Neural crest cell (in vitro differentiated cells): ENCODE results near the gene AKT3. TPM values are rescaled to one million over a fixed set of nuclear protein-coding genes. Genes with fewer than 3 reads are reported as not detected.
A peak's percentile ranks its signal among the peaks of the same experiment; 100 is the strongest.

Experiments
- DNase-seq: peaks from one replicate; pipeline ENCODE4 v3.0.0; 2021; ENCODE audit warnings: low read depth, mixed read lengths, low spot score
- H3K27ac Mint-ChIP-seq: one replicate; pipeline ENCODE4 v1.8.0; 2021; ENCODE audit warnings: mild to moderate bottlenecking, mixed read lengths; ENCODE audit not compliant: unreplicated experiment
- H3K27me3 Mint-ChIP-seq: 2 replicates; pipeline ENCODE4 v1.8.0; 2021; ENCODE audit warnings: low read depth, mild to moderate bottlenecking, mixed read lengths
- H3K36me3 Mint-ChIP-seq: 2 replicates; pipeline ENCODE4 v1.8.0; 2021; ENCODE audit warnings: low read depth, mild to moderate bottlenecking, mixed read lengths
- H3K4me1 Mint-ChIP-seq: 2 replicates; pipeline ENCODE4 v1.8.0; 2021; ENCODE audit warnings: mixed read lengths
- H3K4me3 Mint-ChIP-seq: one replicate; pipeline ENCODE4 v1.8.0; 2021; ENCODE audit warnings: mild to moderate bottlenecking, mixed read lengths
- H3K9me3 Mint-ChIP-seq: 2 replicates; pipeline ENCODE4 v1.8.0; 2021; ENCODE audit warnings: mixed read lengths
- total RNA-seq: library from RNA; stranded (reverse); gene quantifications from 2 replicates; pipeline ENCODE4 v1.2.1, GENCODE V29; 2021
- TF ChIP-seq, protein P1 (sequence below): fragments of 200-600 bp; sonication (generic); conservative IDR thresholded peaks from 2 replicates; pipeline ENCODE4 v1.5.0; 2021; ENCODE audit warnings: antibody characterized with exemption, mild to moderate bottlenecking

AKT3 gene
- total RNA-seq, 1 donor from 2014 or later = 38.2 TPM

DNA sequence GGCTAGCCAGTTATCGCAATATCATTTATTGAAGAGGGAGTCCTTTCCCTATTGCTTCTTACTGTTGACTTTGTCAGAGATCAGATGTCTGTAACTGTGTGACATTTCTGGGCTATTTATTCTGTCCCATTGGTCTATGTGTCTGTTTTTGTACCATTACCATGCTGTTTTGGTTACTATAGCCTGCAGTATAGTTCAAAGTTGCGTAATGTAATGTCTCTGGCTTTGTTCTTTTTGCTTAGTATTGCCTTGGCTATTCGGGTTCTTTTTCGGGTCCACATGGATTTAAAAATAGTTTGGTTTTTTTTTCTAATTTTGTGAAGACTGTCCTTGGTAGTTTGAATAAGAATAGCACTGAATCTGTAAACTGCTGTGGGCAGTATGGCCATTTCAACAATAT lies 320.5 kb downstream of the AKT3 start:
- H3K4me3 Mint-ChIP-seq = no peak overlapping the region
- H3K27me3 Mint-ChIP-seq = no peaks in the 10 kb centered on the region
- H3K9me3 Mint-ChIP-seq = peaks cover 6% of the 10 kb centered on the region
- no peak for DNase-seq
- H3K27ac Mint-ChIP-seq = no peak overlapping the region
- TF ChIP-seq, protein P1, sequence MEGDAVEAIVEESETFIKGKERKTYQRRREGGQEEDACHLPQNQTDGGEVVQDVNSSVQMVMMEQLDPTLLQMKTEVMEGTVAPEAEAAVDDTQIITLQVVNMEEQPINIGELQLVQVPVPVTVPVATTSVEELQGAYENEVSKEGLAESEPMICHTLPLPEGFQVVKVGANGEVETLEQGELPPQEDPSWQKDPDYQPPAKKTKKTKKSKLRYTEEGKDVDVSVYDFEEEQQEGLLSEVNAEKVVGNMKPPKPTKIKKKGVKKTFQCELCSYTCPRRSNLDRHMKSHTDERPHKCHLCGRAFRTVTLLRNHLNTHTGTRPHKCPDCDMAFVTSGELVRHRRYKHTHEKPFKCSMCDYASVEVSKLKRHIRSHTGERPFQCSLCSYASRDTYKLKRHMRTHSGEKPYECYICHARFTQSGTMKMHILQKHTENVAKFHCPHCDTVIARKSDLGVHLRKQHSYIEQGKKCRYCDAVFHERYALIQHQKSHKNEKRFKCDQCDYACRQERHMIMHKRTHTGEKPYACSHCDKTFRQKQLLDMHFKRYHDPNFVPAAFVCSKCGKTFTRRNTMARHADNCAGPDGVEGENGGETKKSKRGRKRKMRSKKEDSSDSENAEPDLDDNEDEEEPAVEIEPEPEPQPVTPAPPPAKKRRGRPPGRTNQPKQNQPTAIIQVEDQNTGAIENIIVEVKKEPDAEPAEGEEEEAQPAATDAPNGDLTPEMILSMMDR = no peak
- H3K4me1 Mint-ChIP-seq = peaks cover 15% of the 10 kb centered on the region
- peaks cover 7% of the 10 kb centered on the region for H3K36me3 Mint-ChIP-seq

DNA sequence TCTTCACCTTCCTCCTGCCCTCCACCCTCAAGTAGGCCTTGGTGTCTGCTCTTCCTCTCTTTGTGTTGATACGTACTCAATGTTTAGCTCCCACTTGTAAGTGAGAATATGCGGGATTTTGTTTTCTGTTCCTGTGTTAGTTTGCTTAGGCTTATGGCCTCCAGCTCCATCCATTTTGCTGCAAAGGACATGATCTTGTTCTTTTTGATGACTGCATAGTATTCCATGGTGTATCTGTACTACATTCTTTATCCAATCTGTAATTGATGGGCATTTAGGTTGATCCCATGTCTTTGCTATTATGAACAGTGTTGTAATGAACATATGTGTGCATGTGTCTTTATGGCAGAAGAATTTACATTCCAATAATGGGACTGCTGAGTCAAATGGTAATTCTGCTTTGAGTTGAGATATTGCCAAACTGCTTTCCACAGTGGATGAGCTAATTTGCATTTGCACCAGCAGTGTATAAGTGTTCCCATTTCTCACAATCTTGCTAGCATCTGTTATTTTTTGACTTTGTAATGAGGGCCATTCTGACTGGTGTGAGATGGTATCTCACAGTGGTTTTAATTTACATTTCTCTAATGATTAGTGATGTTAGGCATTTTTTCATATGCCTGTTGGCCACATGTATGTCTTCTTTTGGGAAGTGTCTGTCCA lies 321.5 kb downstream of the AKT3 start:
- no peak overlapping the region for H3K27ac Mint-ChIP-seq
- peaks cover 7% of the 10 kb centered on the region for H3K36me3 Mint-ChIP-seq
- H3K9me3 Mint-ChIP-seq = peaks cover 6% of the 10 kb centered on the region
- H3K4me1 Mint-ChIP-seq = peaks cover 20% of the 10 kb centered on the region
- TF ChIP-seq, protein P1 = no peak
- no peak for DNase-seq
- no peak overlapping the region for H3K4me3 Mint-ChIP-seq
- H3K27me3 Mint-ChIP-seq = no peaks in the 10 kb centered on the region

DNA sequence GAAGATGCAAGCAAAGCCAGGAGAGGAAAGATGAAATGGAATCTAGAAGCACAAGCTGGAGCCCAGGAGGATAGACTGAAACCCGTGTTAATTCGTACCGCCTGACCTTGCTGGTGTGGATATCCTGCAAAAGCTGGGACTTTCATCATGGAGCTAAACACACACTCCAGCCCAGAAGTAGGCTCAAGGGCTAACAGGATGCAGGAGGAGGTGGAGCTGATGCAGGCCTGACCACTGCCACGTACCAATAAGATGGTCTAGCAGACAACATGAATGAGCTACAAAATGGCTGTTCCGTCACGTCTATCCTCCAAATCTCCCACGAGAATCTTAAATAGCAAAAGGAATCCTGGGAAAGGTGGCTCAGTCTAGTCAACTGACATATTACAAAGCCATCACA lies 323.9 kb downstream of the AKT3 start:
- DNase-seq = no peak
- peaks cover 6% of the 10 kb centered on the region for H3K9me3 Mint-ChIP-seq
- TF ChIP-seq, protein P1 = no peak
- H3K4me3 Mint-ChIP-seq = no peak overlapping the region
- H3K27ac Mint-ChIP-seq = peak overlapping the region; percentile 24
- H3K36me3 Mint-ChIP-seq = peaks cover 4% of the 10 kb centered on the region
- no peaks in the 10 kb centered on the region for H3K27me3 Mint-ChIP-seq
- H3K4me1 Mint-ChIP-seq = peaks cover 20% of the 10 kb centered on the region

DNA sequence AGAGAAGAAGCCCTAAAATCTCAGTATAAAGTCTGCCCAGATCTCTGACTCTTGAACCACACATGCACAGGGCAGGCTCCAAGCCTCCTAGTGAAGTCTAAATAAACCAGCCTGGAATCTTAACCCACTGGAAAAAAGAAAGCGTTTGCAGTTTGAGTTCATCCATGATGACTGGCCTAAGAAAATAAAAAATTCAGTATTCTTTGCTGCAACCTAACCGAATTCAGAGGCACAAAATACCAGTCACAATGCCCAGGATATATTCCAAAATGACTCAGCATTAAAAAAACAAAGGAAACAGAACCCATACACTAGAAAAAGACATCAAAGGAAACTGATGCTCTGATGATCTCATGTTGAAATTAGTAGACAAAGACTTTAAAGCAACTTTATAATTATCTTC lies 325.0 kb downstream of the AKT3 start:
- H3K4me1 Mint-ChIP-seq = peaks cover 17% of the 10 kb centered on the region
- peaks cover 6% of the 10 kb centered on the region for H3K9me3 Mint-ChIP-seq
- no peaks in the 10 kb centered on the region for H3K27me3 Mint-ChIP-seq
- TF ChIP-seq, protein P1 = no peak
- peaks cover 7% of the 10 kb centered on the region for H3K36me3 Mint-ChIP-seq
- H3K27ac Mint-ChIP-seq = peak overlapping the region; percentile 35
- no peak overlapping the region for H3K4me3 Mint-ChIP-seq
- DNase-seq = no peak

DNA sequence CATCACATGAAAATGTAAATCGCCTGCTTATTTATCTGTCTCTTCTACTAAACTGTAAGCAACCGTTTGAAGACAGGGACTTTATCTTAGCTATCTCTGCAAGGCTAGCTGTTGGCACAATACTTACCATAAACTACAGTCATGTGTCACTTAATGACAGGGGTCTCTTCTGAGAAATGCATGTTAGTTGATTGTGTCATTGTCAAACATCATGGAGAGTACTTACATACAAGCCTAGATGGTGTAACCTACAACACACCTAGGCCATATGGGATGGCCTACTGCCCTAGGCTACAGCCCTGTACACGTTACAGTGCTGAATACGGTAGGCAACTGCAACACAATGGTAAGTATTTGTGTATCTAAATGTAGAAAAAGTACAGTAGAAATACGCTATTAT lies 326.3 kb downstream of the AKT3 start:
- Mint-ChIP-seq H3K9me3 (peaks cover 6% of the 10 kb centered on the region), H3K27me3 (no peaks in the 10 kb centered on the region), H3K4me1 (peaks cover 17% of the 10 kb centered on the region), H3K27ac (no peak overlapping the region), H3K4me3 (no peak overlapping the region), H3K36me3 (peaks cover 9% of the 10 kb centered on the region)
- TF ChIP-seq, protein P1 = no peak
- no peak for DNase-seq
